Activated T-cell treated with anti-CD3 and anti-CD28 coated beads for 24 hours (primary cell): ENCODE data around the gene OR10A6.
A peak's percentile ranks its signal among the peaks of the same experiment; 100 is the strongest.

ENCODE experiments used
- DNase-seq: peaks from one replicate; pipeline ENCODE4 v3.0.0-alpha.2; 2020; ENCODE audit warnings: low read depth

The OR10A6 gene

DNA sequence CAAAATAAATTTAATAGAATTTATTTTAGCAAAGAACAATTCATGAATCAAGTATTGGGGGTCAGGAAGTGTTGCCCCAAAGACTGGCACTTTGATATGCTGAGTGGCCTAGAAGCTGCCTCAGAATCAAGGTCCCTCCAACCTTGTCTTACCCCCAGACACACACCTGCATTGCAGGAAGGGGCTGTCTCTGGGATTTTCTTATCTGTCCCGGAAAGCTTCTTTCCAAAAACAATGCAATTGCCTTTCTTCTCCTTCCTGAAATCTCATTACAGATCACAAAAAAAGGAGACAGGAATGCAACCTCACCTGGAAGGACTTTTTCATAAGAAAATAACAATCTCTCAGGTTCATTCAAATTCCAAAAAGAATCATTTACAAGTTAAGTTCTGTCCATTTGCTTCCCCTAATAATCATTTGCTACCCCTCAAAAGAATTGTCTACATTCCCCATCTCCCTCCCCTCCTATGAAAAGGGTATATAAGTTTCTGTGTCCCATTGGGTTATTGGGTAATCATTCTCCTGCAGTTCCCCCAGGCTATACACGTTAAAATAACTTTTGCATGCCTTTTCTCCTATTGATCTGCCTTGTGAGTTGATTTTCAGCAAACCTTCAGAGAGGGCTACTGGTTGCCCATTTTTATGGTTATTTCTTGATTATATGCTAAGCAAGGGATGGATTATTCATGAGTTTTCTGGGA is 21.3 kb downstream of the OR10A6 start:
- DNase-seq, result no peak

DNA sequence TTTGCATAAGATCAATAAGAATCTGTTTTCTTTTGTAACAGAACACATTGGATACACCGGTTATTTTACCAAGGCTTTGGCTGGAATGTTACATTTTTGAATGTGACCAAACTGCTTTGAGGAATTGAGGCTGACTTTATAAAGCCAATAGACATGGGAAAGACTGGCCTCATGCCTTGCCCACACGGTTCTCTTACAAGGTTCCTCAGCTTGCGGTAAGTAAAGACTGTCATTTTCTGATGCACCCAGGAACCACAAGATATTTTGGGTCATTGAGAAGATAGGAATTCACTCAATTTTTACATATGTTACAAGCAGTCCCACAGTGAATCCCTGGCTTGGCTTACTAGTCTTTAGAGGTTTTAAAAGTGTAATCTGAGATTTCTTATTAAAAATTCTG is 23.9 kb downstream of the OR10A6 start:
- DNase-seq, result no peak

DNA sequence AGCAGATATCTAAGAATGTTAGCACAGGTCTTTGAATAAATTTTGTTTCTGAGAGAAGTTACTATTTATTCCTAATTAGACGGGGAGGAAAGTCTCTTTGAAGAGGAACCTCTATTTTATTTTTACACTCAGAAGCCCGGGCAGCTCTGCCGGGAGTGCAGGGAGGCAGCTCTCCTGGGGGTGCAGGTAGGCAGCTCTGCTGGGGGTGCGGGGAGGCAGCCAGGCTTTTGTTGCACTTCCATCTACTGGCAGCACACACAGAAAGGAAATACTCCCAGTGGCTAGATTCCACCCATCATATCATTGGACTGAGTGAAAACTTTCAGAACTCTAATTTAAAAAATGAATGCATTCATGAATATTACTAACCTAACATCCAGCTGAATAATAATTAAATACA is 24.6 kb downstream of the OR10A6 start:
- no peak for DNase-seq

DNA sequence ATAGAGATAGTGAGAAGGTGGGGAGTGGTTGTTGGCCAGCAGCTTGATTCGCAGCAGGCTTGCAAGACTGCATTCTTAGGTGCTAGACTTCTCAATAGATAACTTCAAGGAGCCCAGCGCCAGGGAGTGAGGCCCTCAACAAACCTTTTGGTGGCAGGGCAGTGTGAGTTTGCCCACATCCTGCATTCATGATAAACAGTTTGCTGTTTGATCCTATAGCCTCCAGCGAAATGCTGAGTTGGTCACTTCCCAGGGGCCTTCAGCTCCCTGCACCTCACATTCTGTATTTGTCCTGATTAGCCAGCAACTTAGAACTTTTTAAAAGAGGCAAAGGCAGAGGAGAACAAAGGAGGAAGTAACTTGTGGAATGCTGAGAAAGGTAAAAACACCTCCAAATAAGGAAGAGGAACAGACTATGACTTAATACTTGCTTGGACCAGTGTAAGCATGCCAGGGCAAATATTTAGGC is 25.1 kb downstream of the OR10A6 start:
- no peak for DNase-seq

DNA sequence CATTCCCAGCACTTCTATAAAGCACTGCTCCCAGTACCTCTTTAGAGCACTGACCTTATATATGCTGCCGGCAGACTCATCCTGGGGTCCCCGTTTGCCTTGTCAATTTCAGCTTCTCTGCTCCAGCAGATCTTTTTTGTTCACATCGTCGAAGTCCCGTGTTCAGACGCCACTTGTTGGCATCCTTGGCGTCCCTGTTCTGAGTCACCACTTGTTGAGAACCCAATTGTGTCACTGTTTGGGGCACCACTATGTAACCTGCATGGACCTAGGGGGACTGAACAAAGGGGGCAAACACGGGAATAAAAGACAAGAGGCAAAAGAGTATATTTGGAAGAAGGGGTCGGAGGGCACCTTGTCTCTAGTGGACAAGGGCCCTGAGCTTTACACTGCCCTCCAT is 25.5 kb downstream of the OR10A6 start:
- no peak for DNase-seq

GRCh38 chr11:7904917-7905316 is 26.2 kb downstream of the OR10A6 start:
- DNase-seq, result no peak

GRCh38 chr11:7903940-7904339 is 27.1 kb downstream of the OR10A6 start:
- DNase-seq, result no peak

GRCh38 chr11:7901319-7901854 is 29.7 kb downstream of the OR10A6 start:
- DNase-seq, result no peak

- no peak for DNase-seq
Measured at GRCh38 chr11:7900686-7901085, 30.4 kb downstream of the OR10A6 start.

GRCh38 chr11:7899418-7899817 is 31.6 kb downstream of the OR10A6 start:
- DNase-seq, result no peak

- DNase-seq, result no peak
Measured at GRCh38 chr11:7898666-7899283, 32.3 kb downstream of the OR10A6 start.

- no peak for DNase-seq
Measured at GRCh38 chr11:7896009-7896785, 34.9 kb downstream of the OR10A6 start.

DNA sequence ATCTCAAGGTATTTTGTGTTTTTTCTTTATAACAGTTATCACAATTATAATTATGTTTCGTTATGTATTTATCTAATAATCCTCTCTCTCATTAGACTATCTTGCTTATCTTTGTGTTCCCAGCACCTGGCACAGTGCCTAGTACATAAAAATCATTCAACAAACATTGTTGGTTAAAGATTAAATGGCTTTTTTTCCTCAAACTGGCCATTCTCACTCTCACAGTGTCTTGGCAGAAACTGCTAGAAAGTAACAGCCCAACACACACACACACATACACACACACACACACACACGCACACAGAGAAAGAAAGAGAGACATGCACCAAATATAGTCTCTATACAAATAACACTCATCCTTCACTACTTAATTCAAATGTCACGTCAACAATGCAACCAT is 36.8 kb downstream of the OR10A6 start:
- no peak for DNase-seq

DNA sequence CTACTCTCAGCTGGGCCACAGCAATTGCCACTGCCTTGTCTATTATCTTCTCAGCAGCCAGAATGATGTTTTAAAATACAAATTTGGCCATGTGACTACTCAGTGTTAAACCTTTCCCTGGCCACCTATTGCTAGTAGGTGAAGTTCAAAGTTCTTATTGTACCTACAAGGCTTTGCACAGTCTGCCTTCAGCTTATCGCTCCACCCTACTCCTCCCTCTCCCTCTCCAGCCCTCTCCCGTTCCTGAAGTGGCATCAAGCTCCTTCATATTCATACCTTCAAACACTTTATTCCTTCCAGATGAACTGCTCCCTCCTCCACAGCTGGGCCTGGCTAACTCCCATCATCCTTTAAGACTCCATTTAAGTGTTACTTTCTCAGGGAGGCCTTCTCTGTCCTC is 37.3 kb downstream of the OR10A6 start:
- DNase-seq, result no peak

DNA sequence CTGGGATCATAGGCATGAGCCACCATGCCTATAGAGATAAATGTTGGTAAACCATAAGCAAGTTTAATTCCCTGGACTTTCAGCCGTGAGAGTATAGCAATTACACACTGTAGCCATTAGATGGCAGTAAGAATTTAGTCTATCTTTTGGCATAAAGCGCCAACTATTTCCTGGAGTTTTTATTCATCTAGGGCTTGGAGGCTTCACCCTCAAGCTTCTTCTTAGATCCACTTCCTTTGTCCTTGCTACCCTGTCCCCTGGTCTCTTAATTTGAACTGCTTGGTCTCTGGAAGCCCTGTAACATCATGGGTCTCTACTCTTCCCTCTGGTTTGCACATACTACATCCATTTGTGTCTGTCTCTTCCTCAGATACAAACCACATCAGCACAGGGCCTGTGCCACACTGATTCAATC is 38.2 kb downstream of the OR10A6 start:
- DNase-seq, result peak; percentile 1

DNA sequence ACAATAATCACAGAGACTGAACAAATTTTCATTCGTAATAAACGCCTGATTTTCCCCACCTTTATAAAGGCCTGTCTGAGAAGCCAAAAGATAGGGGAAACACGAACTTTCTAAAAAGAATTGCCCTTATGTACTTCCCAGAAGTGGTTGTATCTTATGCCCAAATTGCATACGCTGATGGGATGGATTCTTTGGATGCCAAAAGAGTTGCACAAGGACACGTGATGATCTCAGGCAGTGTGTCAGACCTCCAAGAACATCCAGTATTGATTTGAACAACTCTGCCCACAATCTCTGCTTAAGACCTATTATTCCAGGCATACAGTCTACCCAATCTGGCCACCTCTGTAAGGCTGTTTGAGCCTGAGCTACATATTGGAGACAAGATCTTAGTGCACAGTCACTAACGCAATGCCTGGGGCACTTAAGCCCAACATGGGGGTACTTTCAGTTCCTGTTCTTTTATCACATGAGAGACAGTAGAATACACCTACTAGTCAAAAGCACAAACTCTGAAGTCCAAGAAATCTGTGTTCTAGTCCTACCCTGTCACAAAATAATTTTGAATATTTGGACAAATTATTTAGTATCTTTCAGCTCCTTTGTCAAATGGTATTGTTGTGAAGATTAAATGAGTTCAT is 38.9 kb downstream of the OR10A6 start:
- no peak for DNase-seq

- DNase-seq, result no peak
Measured at GRCh38 chr11:7890417-7891172, 40.5 kb downstream of the OR10A6 start.

DNA sequence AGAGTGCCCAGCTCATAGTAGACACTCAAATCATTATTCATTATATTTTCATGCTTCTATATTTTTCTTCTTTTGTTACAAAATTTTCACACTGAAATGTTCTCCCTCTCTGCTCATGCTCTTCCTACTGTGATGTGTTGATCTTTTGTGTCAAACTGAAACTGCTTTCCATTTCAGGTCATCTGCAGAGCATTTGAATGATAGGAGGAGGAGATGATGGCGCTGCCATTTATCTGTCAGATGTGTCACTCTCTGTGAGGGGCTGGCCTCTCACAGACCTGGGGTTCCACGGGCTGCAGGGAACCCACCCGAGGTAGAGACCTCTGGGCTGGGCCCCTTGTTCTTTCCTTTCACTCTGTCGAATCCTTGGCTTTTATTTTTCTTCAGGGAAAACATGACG is 41.1 kb downstream of the OR10A6 start:
- DNase-seq, result no peak

DNA sequence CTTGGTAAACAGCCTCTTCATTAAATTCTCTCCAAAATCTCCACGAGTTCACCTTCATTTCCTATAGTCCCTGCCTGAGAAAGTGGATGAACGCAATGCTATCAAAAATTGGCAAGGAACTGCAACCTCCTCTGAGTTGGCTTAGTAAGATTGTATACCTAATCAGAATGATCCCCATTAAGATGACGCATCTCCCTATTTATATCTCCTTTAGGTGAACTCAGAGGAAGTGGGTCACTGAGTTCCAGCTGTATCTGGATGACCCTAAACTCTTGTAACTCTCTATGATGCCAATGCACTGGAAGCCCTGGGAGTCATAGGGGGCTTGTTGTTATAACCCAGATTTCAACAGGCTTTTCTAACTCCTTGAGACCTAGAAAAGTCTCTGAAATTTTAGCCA is 48.2 kb downstream of the OR10A6 start:
- DNase-seq, result no peak
